DMS53 treated with DMSO at 0.1 percent for 48 hours (cell line): ENCODE results near the gene GCLM.
"Not testable (repeated sequence)": the region's sequence is repeated elsewhere in the genome, so short reads cannot be mapped to it uniquely, and the experiment has no call there.

Experiments used
- DNase-seq: peaks from one replicate; lab custom pipeline; 2025; ENCODE audit not compliant: unreplicated experiment; lab: John Stamatoyannopoulos, UW

Gene GCLM

GRCh38 chr1:93899543-93900207 lies 9.6 kb downstream of the GCLM start:
- no peak for DNase-seq

GRCh38 chr1:93888900-93889299 lies 20.3 kb downstream of the GCLM start:
- DNase-seq: no peak

- DNase-seq: no peak
Observed at GRCh38 chr1:93882269-93882668, 27.0 kb downstream of the GCLM start.

GRCh38 chr1:93880731-93881130 lies 28.5 kb downstream of the GCLM start:
- DNase-seq: no peak

- peak; percentile 94 for DNase-seq
Observed at GRCh38 chr1:93878889-93879586, 30.2 kb downstream of the GCLM start, which contains the start of gene DNTTIP2. Gene DNTTIP2 (minus strand): TSS chr1:93879206. CDS start chr1:93879148, 58 bp downstream.

- DNase-seq: peak; percentile 45
Observed at GRCh38 chr1:93878501-93878888, 30.7 kb downstream of the GCLM start.

- no peak for DNase-seq
Observed at GRCh38 chr1:93877529-93877928, 31.7 kb downstream of the GCLM start.

GRCh38 chr1:93876244-93876643 lies 33.0 kb downstream of the GCLM start:
- no peak for DNase-seq

- no peak for DNase-seq
Observed at GRCh38 chr1:93874025-93874651, 35.1 kb downstream of the GCLM start.

- DNase-seq: no peak
Observed at GRCh38 chr1:93871366-93871765, 37.9 kb downstream of the GCLM start.

GRCh38 chr1:93869653-93870052 lies 39.6 kb downstream of the GCLM start:
- DNase-seq: no peak

- not testable (repeated sequence) for DNase-seq
Observed at GRCh38 chr1:93868492-93868891, 40.7 kb downstream of the GCLM start.

GRCh38 chr1:93865253-93865652 lies 44.0 kb downstream of the GCLM start:
- no peak for DNase-seq

- DNase-seq: no peak
Observed at GRCh38 chr1:93864175-93864574, 45.1 kb downstream of the GCLM start.

- not testable (repeated sequence) for DNase-seq
Observed at GRCh38 chr1:93857653-93858052, 51.6 kb downstream of the GCLM start.

- not testable (repeated sequence) for DNase-seq
Observed at GRCh38 chr1:93855983-93856382, 53.2 kb downstream of the GCLM start.

GRCh38 chr1:93853940-93854339 lies 55.3 kb downstream of the GCLM start:
- no peak for DNase-seq

GRCh38 chr1:93851878-93852277 lies 57.4 kb downstream of the GCLM start:
- no peak for DNase-seq

GRCh38 chr1:93851327-93851712 lies 57.9 kb downstream of the GCLM start:
- no peak for DNase-seq

- DNase-seq: peak; percentile 56
Observed at GRCh38 chr1:93850687-93851326, 58.4 kb downstream of the GCLM start.

- DNase-seq: peak; percentile 53
Observed at GRCh38 chr1:93848350-93848883, 60.8 kb downstream of the GCLM start.
